ENCODE data around the gene ANXA10.

ANXA10 gene

DNA sequence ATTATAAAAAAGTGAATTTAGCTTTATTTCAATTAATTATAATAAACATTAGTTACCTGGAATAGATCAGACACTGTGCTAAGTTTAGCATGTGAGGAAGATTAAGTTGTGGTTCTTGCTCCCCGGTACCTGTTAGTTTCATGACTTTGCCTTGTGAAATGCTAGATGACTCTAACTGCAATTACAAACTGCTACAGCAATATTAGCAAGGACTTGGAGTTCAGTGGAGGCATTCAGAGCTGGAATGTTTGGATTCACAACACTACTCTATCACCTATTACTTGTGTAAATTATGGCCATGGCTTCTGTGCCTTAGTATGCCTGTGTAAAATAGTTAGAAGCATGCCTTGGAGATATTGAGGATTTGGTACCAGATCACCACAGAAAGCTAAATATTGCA lies 21.4 kb upstream of the ANXA10 start:
- H3K4me3 ChIP-seq (ENCODE audit: low read depth, low read length): no peak overlapping the region
- TF ChIP-seq, protein P1, sequence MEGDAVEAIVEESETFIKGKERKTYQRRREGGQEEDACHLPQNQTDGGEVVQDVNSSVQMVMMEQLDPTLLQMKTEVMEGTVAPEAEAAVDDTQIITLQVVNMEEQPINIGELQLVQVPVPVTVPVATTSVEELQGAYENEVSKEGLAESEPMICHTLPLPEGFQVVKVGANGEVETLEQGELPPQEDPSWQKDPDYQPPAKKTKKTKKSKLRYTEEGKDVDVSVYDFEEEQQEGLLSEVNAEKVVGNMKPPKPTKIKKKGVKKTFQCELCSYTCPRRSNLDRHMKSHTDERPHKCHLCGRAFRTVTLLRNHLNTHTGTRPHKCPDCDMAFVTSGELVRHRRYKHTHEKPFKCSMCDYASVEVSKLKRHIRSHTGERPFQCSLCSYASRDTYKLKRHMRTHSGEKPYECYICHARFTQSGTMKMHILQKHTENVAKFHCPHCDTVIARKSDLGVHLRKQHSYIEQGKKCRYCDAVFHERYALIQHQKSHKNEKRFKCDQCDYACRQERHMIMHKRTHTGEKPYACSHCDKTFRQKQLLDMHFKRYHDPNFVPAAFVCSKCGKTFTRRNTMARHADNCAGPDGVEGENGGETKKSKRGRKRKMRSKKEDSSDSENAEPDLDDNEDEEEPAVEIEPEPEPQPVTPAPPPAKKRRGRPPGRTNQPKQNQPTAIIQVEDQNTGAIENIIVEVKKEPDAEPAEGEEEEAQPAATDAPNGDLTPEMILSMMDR (conservative IDR thresholded peaks at IDR 0.05; ENCODE audit: low read depth, low read length): no peak
- DNase-seq (ENCODE audit: low read depth): peak; percentile 3

DNA sequence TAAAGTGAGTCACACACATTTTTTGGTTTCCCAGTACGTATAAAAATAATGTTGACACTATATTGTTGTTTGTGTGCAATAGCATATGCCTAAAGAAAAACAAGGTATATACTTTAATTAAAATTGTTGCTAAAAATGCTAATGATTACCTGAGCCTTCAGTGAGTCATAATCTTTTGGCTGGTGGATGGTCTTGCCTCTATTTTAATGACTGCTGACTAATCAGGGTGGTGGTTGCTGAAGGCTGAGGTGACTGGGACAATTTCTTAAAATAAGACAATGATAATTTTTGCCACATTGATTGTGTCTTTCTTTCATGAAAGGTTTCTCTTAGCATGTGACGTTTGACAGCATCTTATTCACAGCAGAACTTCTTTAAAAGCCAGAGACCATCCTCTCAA lies 21.0 kb upstream of the ANXA10 start:
- TF ChIP-seq, protein P1 (conservative IDR thresholded peaks at IDR 0.05; ENCODE audit: low read depth, low read length): no peak
- DNase-seq (ENCODE audit: low read depth): no peak
- H3K4me3 ChIP-seq (ENCODE audit: low read depth, low read length): no peak overlapping the region

DNA sequence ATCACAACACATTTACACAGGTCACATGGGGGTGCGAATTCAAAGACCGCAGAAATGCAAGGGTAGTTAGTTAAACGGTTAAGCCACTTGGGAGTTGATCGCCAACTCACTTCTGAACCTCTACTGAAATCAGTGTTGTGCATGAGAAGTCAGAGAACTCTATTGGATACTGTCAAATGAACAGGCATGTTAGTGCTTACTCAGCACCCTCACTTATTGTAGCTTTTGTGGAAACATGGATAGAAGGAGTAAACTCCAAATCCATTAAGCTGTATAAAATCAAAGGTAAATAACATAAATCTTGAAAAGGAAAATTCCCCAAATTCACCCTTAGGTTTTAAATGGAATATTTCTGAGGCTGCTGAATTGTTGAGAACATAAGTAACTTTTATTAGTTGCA lies 17.5 kb upstream of the ANXA10 start:
- H3K4me3 ChIP-seq (ENCODE audit: low read depth, low read length): no peak overlapping the region
- no peak for DNase-seq (ENCODE audit: low read depth)
- TF ChIP-seq, protein P1 (conservative IDR thresholded peaks at IDR 0.05; ENCODE audit: low read depth, low read length): no peak

DNA sequence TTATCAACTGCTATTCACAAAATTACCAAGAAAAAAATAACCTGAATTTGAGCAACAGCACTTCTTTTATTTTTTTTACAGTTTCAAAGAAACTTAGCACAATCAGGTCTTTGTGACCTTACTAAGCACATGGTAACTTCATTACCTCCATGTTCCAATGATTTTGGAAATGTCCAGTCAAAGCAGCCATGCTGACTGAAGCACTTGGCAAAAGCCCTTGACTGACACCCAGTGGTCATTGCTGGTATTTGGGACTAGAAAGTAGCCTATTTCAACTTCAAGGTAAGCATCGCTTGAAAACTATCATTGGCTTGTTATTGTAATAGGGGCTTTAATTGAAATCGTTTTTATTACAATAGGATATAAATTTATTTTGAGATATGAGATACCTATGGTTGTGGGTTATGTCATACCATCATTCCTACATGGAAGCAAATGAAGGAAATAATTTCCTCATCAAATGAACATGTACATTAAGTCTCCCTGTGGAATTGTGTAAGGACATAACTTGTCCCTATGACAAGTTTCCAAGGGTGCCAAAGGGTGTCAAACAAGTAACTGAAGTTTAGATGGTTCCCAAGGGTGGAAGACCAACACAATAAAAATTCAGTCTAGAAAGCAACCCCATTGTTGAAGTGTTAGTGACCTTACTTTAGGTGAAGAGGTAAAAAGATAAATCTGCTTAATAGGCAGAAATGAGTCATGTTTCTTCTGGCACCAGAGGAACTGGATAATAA lies 15.2 kb upstream of the ANXA10 start:
- peak; percentile 88 for DNase-seq (ENCODE audit: low read depth)
- TF ChIP-seq, protein P1 (conservative IDR thresholded peaks at IDR 0.05; ENCODE audit: low read depth, low read length): peak; percentile 100
- no peak overlapping the region for H3K4me3 ChIP-seq (ENCODE audit: low read depth, low read length)

DNA sequence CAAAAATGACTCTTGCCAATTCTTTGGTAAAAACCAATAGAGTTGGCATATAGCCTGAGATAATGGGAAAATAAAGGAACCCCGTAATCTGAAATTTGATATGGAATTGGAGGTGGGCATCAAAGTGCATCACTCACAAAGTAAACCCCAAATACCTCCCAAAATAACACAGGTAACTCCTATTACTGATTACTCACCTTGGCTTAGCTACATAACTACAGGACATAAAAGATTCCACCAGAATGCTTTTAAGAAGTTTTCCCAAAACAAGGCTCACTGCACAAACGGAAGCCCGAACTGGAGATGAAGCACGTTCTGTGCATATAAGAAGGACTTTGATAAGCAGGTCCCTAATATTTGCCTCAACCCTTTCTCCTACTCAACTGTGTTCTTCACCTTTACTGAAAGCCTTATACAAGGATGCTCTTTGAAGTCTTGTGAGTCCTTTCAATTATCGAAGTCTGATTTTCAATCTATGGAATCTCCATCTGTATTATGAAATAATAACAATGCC lies 14.6 kb upstream of the ANXA10 start:
- DNase-seq (ENCODE audit: low read depth): no peak
- no peak overlapping the region for H3K4me3 ChIP-seq (ENCODE audit: low read depth, low read length)
- TF ChIP-seq, protein P1 (conservative IDR thresholded peaks at IDR 0.05; ENCODE audit: low read depth, low read length): no peak

DNA sequence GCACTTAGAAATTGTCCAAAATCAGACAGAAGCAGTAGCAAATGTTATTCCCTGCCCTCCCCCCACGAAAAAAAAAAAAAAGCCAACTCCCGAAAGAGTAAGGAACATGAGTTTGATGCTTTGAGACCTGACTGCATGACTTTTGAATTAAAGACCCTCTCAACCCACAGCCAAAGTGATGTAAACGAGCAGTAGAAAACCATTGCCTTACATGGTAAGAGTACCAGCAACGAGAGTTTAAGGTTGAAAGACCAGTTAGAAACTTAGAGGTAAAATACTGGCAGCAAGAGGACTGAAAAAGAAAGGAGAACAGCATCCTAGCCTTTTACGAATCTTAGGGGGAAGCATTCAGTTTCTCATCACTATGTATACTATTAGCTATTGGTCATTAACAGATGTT lies 10.0 kb upstream of the ANXA10 start:
- no peak for DNase-seq (ENCODE audit: low read depth)
- no peak overlapping the region for H3K4me3 ChIP-seq (ENCODE audit: low read depth, low read length)
- TF ChIP-seq, protein P1 (conservative IDR thresholded peaks at IDR 0.05; ENCODE audit: low read depth, low read length): no peak
